Measurements from ENCODE around the gene KRTAP10-7. TPM values are rescaled to one million over a fixed set of nuclear protein-coding genes. Genes with fewer than 3 reads are reported as not detected.

KRTAP10-7 gene
- total RNA-seq, 1 experiment from 2014 or later = not detected

GRCh38 chr21:44648557-44649311, 48.3 kb downstream of the KRTAP10-7 start:
- BruUV-seq (replicated peaks) = no TSS peak
- peaks cover 5% of the 10 kb centered on the region for H3K36me3 Mint-ChIP-seq (ENCODE audit: insufficient read depth, unreplicated experiment)
- H3K27ac Mint-ChIP-seq (ENCODE audit: unreplicated experiment) = no peak overlapping the region
- no peak for TF ChIP-seq CTCF (IDR thresholded peaks at IDR 0.05; ENCODE audit: unreplicated experiment)
- no peak overlapping the region for H3K4me3 Mint-ChIP-seq (ENCODE audit: low read depth, unreplicated experiment)
- CTCF ChIA-PET = no interaction called here
- no peak for DNase-seq
- intact Hi-C loops (cut with micrococcal nuclease; ENCODE audit: unreplicated experiment) = no loop called here
- H3K27me3 Mint-ChIP-seq (ENCODE audit: unreplicated experiment) = peaks cover 82% of the 10 kb centered on the region
- H3K9me3 Mint-ChIP-seq (ENCODE audit: low read depth, unreplicated experiment) = peaks cover 8% of the 10 kb centered on the region
- H3K4me1 Mint-ChIP-seq (ENCODE audit: low read depth, unreplicated experiment) = no peaks in the 10 kb centered on the region

- Mint-ChIP-seq H3K27me3 (ENCODE audit: unreplicated experiment) (peaks cover 83% of the 10 kb centered on the region), H3K36me3 (ENCODE audit: insufficient read depth, unreplicated experiment) (peaks cover 7% of the 10 kb centered on the region), H3K27ac (ENCODE audit: unreplicated experiment) (no peak overlapping the region), H3K4me1 (ENCODE audit: low read depth, unreplicated experiment) (no peaks in the 10 kb centered on the region), H3K9me3 (ENCODE audit: low read depth, unreplicated experiment) (peaks cover 5% of the 10 kb centered on the region), H3K4me3 (ENCODE audit: low read depth, unreplicated experiment) (no peak overlapping the region)
- CTCF ChIA-PET = no interaction called here
- no peak for TF ChIP-seq CTCF (IDR thresholded peaks at IDR 0.05; ENCODE audit: unreplicated experiment)
- DNase-seq = no peak
- intact Hi-C loops (cut with micrococcal nuclease; ENCODE audit: unreplicated experiment) = no loop called here
- BruUV-seq (replicated peaks) = no TSS peak
Measured at GRCh38 chr21:44649521-44650100, 49.2 kb downstream of the KRTAP10-7 start.

- H3K9me3 Mint-ChIP-seq (ENCODE audit: low read depth, unreplicated experiment) = no peaks in the 10 kb centered on the region
- no TSS peak for BruUV-seq (replicated peaks)
- TF ChIP-seq CTCF (IDR thresholded peaks at IDR 0.05; ENCODE audit: unreplicated experiment) = no peak
- H3K4me3 Mint-ChIP-seq (ENCODE audit: low read depth, unreplicated experiment) = no peak overlapping the region
- intact Hi-C loops (cut with micrococcal nuclease; ENCODE audit: unreplicated experiment) = no loop called here
- no peaks in the 10 kb centered on the region for H3K4me1 Mint-ChIP-seq (ENCODE audit: low read depth, unreplicated experiment)
- H3K36me3 Mint-ChIP-seq (ENCODE audit: insufficient read depth, unreplicated experiment) = peaks cover 7% of the 10 kb centered on the region
- no peak for DNase-seq
- H3K27ac Mint-ChIP-seq (ENCODE audit: unreplicated experiment) = no peak overlapping the region
- CTCF ChIA-PET = no interaction called here
- peaks cover 80% of the 10 kb centered on the region for H3K27me3 Mint-ChIP-seq (ENCODE audit: unreplicated experiment)
Measured at GRCh38 chr21:44650265-44650972, 50.0 kb downstream of the KRTAP10-7 start.

GRCh38 chr21:44650973-44651675, 50.7 kb downstream of the KRTAP10-7 start:
- Mint-ChIP-seq H3K4me1 (ENCODE audit: low read depth, unreplicated experiment) (no peaks in the 10 kb centered on the region), H3K27ac (ENCODE audit: unreplicated experiment) (no peak overlapping the region), H3K27me3 (ENCODE audit: unreplicated experiment) (peaks cover 85% of the 10 kb centered on the region), H3K36me3 (ENCODE audit: insufficient read depth, unreplicated experiment) (peaks cover 7% of the 10 kb centered on the region), H3K9me3 (ENCODE audit: low read depth, unreplicated experiment) (no peaks in the 10 kb centered on the region), H3K4me3 (ENCODE audit: low read depth, unreplicated experiment) (no peak overlapping the region)
- no TSS peak for BruUV-seq (replicated peaks)
- CTCF ChIA-PET = no interaction called here
- intact Hi-C loops (cut with micrococcal nuclease; ENCODE audit: unreplicated experiment) = no loop called here
- DNase-seq = no peak
- TF ChIP-seq CTCF (IDR thresholded peaks at IDR 0.05; ENCODE audit: unreplicated experiment) = no peak

Other genes with a start within 250 kb of the KRTAP10-7 start
- gene TRPM2, start 247.0 kb upstream of the KRTAP10-7 start, total RNA-seq (2022) = not detected in 2 replicates
- 0.40 and 0.61 TPM in 2 replicates for gene LRRC3, start 145.1 kb upstream of the KRTAP10-7 start, total RNA-seq (2022)
- not detected in 2 replicates for gene KRTAP10-1, start 60.4 kb upstream of the KRTAP10-7 start, total RNA-seq (2022)
- not detected in 2 replicates for gene KRTAP10-2, start 49.1 kb upstream of the KRTAP10-7 start, total RNA-seq (2022)
- gene KRTAP10-3, start 41.8 kb upstream of the KRTAP10-7 start, total RNA-seq (2022) = not detected in 2 replicates
- not detected in 2 replicates for gene KRTAP10-4, start 26.9 kb upstream of the KRTAP10-7 start, total RNA-seq (2022)
- gene KRTAP10-5, start 20.0 kb upstream of the KRTAP10-7 start, total RNA-seq (2022) = not detected in 2 replicates
- not detected in 2 replicates for gene KRTAP10-6, start 8.1 kb upstream of the KRTAP10-7 start, total RNA-seq (2022)
- gene KRTAP10-8, start 11.5 kb downstream of the KRTAP10-7 start, total RNA-seq (2022) = not detected in 2 replicates
- not detected in 2 replicates for gene KRTAP10-9, start 26.5 kb downstream of the KRTAP10-7 start, total RNA-seq (2022)
- gene KRTAP10-10, start 36.8 kb downstream of the KRTAP10-7 start, total RNA-seq (2022) = not detected in 2 replicates
- not detected in 2 replicates for gene KRTAP10-11, start 45.8 kb downstream of the KRTAP10-7 start, total RNA-seq (2022)
- gene KRTAP12-4, start 54.1 kb downstream of the KRTAP10-7 start, total RNA-seq (2022) = not detected in 2 replicates
- gene KRTAP12-3, start 57.3 kb downstream of the KRTAP10-7 start, total RNA-seq (2022) = not detected in 2 replicates
- gene KRTAP12-2, start 66.3 kb downstream of the KRTAP10-7 start, total RNA-seq (2022) = not detected in 2 replicates
- not detected in 2 replicates for gene KRTAP12-1, start 81.6 kb downstream of the KRTAP10-7 start, total RNA-seq (2022)
- gene KRTAP10-12, start 96.6 kb downstream of the KRTAP10-7 start, total RNA-seq (2022) = not detected in 2 replicates
- not detected in 2 replicates for gene TSPEAR, start 111.0 kb downstream of the KRTAP10-7 start, total RNA-seq (2022)
- gene UBE2G2, start 201.2 kb downstream of the KRTAP10-7 start, total RNA-seq (2022) = 61.7 and 70.8 TPM in 2 replicates
- gene SUMO3, start 217.5 kb downstream of the KRTAP10-7 start, total RNA-seq (2022) = 56.7 and 58.1 TPM in 2 replicates